PC-3 (cell line): ENCODE data around the gene INPP5F. TPM values are rescaled to one million over a fixed set of nuclear protein-coding genes. Genes with fewer than 3 reads are reported as not detected.
"Not testable (repeated sequence)": the region's sequence is repeated elsewhere in the genome, so short reads cannot be mapped to it uniquely, and the experiment has no call there.

Source experiments
- ATAC-seq: fragments of 200-7000 bp; cut with Tn5 transposase; 2 replicates; pipeline ENCODE4 v1.9.1; 2020; ENCODE audit warnings: mild to moderate bottlenecking, moderate library complexity
- BruUV-seq: library from RNA; stranded (reverse); fragments of 400-500 nt; replicated peaks from 2 replicates; lab custom pipeline; 2021; lab: Mats Ljungman, UMichigan
- CTCF ChIA-PET: fragments of 300-600 bp; sonication (Branson Sonifier 250); formaldehyde crosslinking; loops from one replicate; lab custom pipeline; 2022; ENCODE audit warnings: antibody characterized with exemption; lab: Charles Lee
- POLR2A ChIA-PET: fragments of 300-600 bp; sonication (Branson Sonifier 250); formaldehyde crosslinking; loops from one replicate; lab custom pipeline; 2022; ENCODE audit warnings: antibody characterized with exemption; ENCODE audit not compliant: unreplicated experiment; lab: Charles Lee
- DNase-seq: peaks from one replicate; pipeline ENCODE4 v3.0.0-alpha.2; 2015
- H2AFZ ChIP-seq: fragments of 300-600 bp; sonication (generic); 2 replicates; pipeline ENCODE4 v1.6.0; 2016; ENCODE audit warnings: antibody characterized with exemption, low read length
- H3F3A ChIP-seq: fragments of 300-600 bp; sonication (generic); one replicate; pipeline ENCODE4 v1.6.0; 2017; ENCODE audit warnings: antibody characterized with exemption, low read length, control low read depth, mild to moderate bottlenecking; ENCODE audit not compliant: unreplicated experiment
- H3K27ac ChIP-seq: fragments of 300-600 bp; sonication (generic); 2 replicates; pipeline ENCODE4 v1.5.1; 2016; ENCODE audit warnings: mild to moderate bottlenecking, low read length
- H3K27me3 ChIP-seq: fragments of 300-600 bp; sonication (generic); 2 replicates; pipeline ENCODE4 v1.6.1; 2016; ENCODE audit warnings: low read length, mixed read lengths
- H3K36me3 ChIP-seq: fragments of 300-600 bp; sonication (generic); 2 replicates; pipeline ENCODE4 v1.6.1; 2016; ENCODE audit warnings: low read depth, mixed run types, low read length, mixed read lengths
- H3K4me1 ChIP-seq: fragments of 300-600 bp; sonication (generic); 2 replicates; pipeline ENCODE4 v1.5.1; 2016; ENCODE audit warnings: low read length; ENCODE audit not compliant: insufficient read depth
- H3K4me2 ChIP-seq: fragments of 300-600 bp; sonication (generic); 2 replicates; pipeline ENCODE4 v1.6.0; 2016; ENCODE audit warnings: low read length
- H3K4me3 ChIP-seq: fragments of 300-600 bp; sonication (generic); 2 replicates; pipeline ENCODE4 v1.5.1; 2016; ENCODE audit warnings: mild to moderate bottlenecking, low read length, mixed read lengths
- H3K79me2 ChIP-seq: fragments of 300-600 bp; sonication (generic); 2 replicates; pipeline ENCODE4 v1.6.1; 2017; ENCODE audit warnings: low read length, mixed read lengths
- H3K9ac ChIP-seq: fragments of 300-600 bp; sonication (generic); 2 replicates; pipeline ENCODE4 v1.6.0; 2016; ENCODE audit warnings: mild to moderate bottlenecking, low read length
- H3K9me2 ChIP-seq: fragments of 300-600 bp; sonication (generic); replicated peaks from 2 replicates; pipeline ENCODE4 v1.6.1; 2016; ENCODE audit warnings: mixed run types, low read length, mixed read lengths
- H3K9me3 ChIP-seq: fragments of 300-600 bp; sonication (generic); 2 replicates; pipeline ENCODE4 v1.6.1; 2016; ENCODE audit warnings: low read length, mixed read lengths
- H4K20me1 ChIP-seq: fragments of 300-600 bp; sonication (generic); 2 replicates; pipeline ENCODE4 v1.6.1; 2016; ENCODE audit warnings: low read length, mixed read lengths
- EZH2 ChIP-seq: fragments of 300-600 bp; sonication (generic); IDR thresholded peaks from one replicate; pipeline ENCODE4 v1.6.1; 2017; ENCODE audit warnings: antibody characterized with exemption, mild to moderate bottlenecking, low read length; ENCODE audit not compliant: unreplicated experiment
- EZH2phosphoT487 ChIP-seq: fragments of 300-600 bp; sonication (generic); IDR thresholded peaks from 2 replicates; pipeline ENCODE4 v1.6.1; 2018; ENCODE audit warnings: mild to moderate bottlenecking, antibody characterized with exemption, low read length, borderline replicate concordance
- intact Hi-C: fragments of 100-400 bp; cut with micrococcal nuclease; formaldehyde crosslinking; loops from 2 replicates; pipeline ENCODE4 v1.9.0; 2023
- total RNA-seq: library from RNA; depleted of rRNA; stranded (reverse); fragments of >200 nt; gene quantifications from 2 replicates; pipeline ENCODE4 v1.2.3, GENCODE V29; 2014
- TF ChIP-seq, protein P1 (sequence below): fragments of 300-600 bp; sonication (generic); conservative IDR thresholded peaks from 2 replicates; pipeline ENCODE4 v1.5.1; 2017; ENCODE audit warnings: antibody characterized with exemption, low read depth, mild to moderate bottlenecking, low read length

INPP5F gene
- total RNA-seq, 1 experiment from 2014 or later, result 8.2 TPM

DNA sequence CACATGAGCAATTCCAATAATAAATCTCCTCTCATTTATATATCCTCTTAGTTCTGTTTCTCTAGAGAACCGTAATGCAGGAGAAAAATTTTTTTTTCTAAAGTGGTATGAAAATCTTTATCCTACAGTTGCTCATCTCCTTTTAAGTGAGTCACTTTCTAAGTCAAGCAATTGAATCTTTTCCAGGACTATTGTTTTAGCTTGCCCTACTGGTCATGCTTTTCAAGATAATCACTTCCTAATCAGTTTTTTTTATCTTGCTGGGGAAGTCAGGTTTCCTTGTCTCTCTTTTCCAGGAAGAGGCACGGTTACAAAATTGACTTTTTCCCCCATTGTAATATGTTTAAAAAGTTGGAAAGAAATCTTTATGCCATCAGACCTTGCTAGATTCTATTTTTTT, 44.0 kb downstream of the INPP5F start:
- Histone ChIP-seq H3K9me3 (no peaks in the 10 kb centered on the region), H3K36me3 (no peaks in the 10 kb centered on the region), H3K4me3 (no peak overlapping the region), H3K27ac (peak overlapping the region; percentile 24), H3K9ac (no peak overlapping the region), H3K4me1 (peaks cover 15% of the 10 kb centered on the region), H2AFZ (no peak overlapping the region), H3K79me2 (no peaks in the 10 kb centered on the region), H3K4me2 (peak overlapping the region; percentile 57), H4K20me1 (no peaks in the 10 kb centered on the region), H3K27me3 (no peaks in the 10 kb centered on the region), H3K9me2 (no peaks in the 10 kb centered on the region), H3F3A (no peaks in the 10 kb centered on the region)
- peak; percentile 71 for DNase-seq
- TF ChIP-seq EZH2phosphoT487 (no peak), EZH2 (no peak)
- TF ChIP-seq, protein P1, sequence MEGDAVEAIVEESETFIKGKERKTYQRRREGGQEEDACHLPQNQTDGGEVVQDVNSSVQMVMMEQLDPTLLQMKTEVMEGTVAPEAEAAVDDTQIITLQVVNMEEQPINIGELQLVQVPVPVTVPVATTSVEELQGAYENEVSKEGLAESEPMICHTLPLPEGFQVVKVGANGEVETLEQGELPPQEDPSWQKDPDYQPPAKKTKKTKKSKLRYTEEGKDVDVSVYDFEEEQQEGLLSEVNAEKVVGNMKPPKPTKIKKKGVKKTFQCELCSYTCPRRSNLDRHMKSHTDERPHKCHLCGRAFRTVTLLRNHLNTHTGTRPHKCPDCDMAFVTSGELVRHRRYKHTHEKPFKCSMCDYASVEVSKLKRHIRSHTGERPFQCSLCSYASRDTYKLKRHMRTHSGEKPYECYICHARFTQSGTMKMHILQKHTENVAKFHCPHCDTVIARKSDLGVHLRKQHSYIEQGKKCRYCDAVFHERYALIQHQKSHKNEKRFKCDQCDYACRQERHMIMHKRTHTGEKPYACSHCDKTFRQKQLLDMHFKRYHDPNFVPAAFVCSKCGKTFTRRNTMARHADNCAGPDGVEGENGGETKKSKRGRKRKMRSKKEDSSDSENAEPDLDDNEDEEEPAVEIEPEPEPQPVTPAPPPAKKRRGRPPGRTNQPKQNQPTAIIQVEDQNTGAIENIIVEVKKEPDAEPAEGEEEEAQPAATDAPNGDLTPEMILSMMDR, result no peak
- BruUV-seq, result no TSS peak
- CTCF ChIA-PET, result interaction anchor here (0.6 kb wide), 1 partner anchor 11 kb away, joined by 3 read pairs; no protein-coding TSS in a partner anchor
- intact Hi-C loops, result no loop called here
- POLR2A ChIA-PET, result no interaction called here
- ATAC-seq, result peak; percentile 74

DNA sequence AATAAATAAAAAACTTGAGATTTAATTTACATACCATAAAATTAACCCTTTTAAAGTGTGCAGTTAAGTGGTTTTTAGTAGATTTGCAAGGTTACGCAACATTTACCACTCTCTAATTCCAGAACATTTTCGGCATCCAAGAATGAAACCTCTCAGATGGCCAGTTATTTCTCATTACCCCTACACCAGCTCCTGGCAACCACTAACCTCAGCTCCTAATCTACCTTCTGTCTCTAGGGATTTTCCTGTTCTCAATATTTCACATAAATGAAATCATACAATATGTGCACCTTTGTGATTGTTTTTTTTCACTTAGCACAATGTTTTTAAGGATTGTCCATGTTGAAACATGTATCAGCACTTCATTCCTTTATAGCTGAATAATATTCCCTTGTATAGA, 45.1 kb downstream of the INPP5F start:
- H4K20me1 ChIP-seq, result no peaks in the 10 kb centered on the region
- no peaks in the 10 kb centered on the region for H3K36me3 ChIP-seq
- no peaks in the 10 kb centered on the region for H3K9me2 ChIP-seq
- DNase-seq (no peak), ATAC-seq (no peak)
- H3K4me2 ChIP-seq, result no peak overlapping the region
- no peaks in the 10 kb centered on the region for H3K79me2 ChIP-seq
- H3K9me3 ChIP-seq, result no peaks in the 10 kb centered on the region
- H3K27me3 ChIP-seq, result no peaks in the 10 kb centered on the region
- H3K4me1 ChIP-seq, result peaks cover 15% of the 10 kb centered on the region
- no peak overlapping the region for H3K4me3 ChIP-seq
- intact Hi-C loops, result no loop called here
- TF ChIP-seq, protein P1, result no peak
- TF ChIP-seq EZH2phosphoT487 (no peak), EZH2 (no peak)
- no TSS peak for BruUV-seq
- CTCF ChIA-PET, result no interaction called here
- POLR2A ChIA-PET, result no interaction called here
- H3K9ac ChIP-seq, result no peak overlapping the region
- H3K27ac ChIP-seq, result no peak overlapping the region
- H3F3A ChIP-seq, result no peaks in the 10 kb centered on the region
- H2AFZ ChIP-seq, result no peak overlapping the region

DNA sequence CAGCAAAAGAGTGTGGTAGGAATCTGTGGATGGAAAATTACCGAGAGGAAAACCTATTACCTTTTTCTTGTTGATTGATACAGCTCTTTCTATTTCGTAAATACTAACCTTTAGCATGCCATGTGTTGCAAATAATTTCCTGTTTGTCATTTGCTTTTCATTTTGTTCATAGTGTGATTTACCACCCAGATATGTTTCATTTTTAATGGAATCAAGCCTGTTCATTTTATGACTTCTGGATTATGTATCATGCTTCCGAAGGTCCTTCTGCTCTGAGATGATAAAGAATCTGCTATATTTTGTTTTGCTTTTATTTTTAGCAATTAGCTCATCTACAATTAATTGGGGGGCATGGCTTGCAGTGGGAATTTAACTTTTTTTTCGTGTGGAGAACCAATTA, 46.5 kb downstream of the INPP5F start:
- H3K9me2 ChIP-seq, result no peaks in the 10 kb centered on the region
- H4K20me1 ChIP-seq, result no peaks in the 10 kb centered on the region
- CTCF ChIA-PET, result no interaction called here
- no peaks in the 10 kb centered on the region for H3K36me3 ChIP-seq
- DNase-seq (no peak), ATAC-seq (no peak)
- intact Hi-C loops, result no loop called here
- H3K27me3 ChIP-seq, result no peaks in the 10 kb centered on the region
- H3K4me1 ChIP-seq, result peaks cover 15% of the 10 kb centered on the region
- H3K79me2 ChIP-seq, result no peaks in the 10 kb centered on the region
- POLR2A ChIA-PET, result no interaction called here
- BruUV-seq, result no TSS peak
- TF ChIP-seq EZH2phosphoT487, result no peak
- no peak for TF ChIP-seq EZH2
- TF ChIP-seq, protein P1, result no peak
- no peak overlapping the region for H3K27ac ChIP-seq
- no peaks in the 10 kb centered on the region for H3K9me3 ChIP-seq
- H3F3A ChIP-seq, result no peaks in the 10 kb centered on the region
- no peak overlapping the region for H2AFZ ChIP-seq
- H3K4me3 ChIP-seq, result no peak overlapping the region
- no peak overlapping the region for H3K9ac ChIP-seq
- H3K4me2 ChIP-seq, result no peak overlapping the region

DNA sequence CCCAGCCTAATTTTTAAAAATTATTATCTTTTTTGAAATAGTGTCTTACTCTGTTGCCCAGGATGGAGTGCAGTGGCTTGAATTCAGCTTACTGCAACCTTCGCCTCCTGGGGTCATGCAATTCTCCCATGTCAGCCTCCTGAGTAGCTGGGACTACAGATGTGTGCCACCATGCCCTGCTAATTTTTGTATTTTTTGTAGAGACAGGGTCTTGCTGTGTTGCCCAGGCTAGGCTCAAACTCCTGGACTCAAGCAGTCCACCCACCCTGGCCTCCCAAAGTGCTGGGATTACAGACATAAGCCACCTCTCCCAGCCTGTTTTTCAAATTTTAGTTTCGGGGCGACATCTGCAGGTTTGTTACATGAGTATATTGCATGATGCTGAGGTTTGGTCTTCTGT, 47.2 kb downstream of the INPP5F start:
- H3K36me3 ChIP-seq, H3F3A ChIP-seq, H2AFZ ChIP-seq, H4K20me1 ChIP-seq, CTCF ChIA-PET, H3K79me2 ChIP-seq, H3K9ac ChIP-seq, H3K4me3 ChIP-seq, POLR2A ChIA-PET, H3K9me2 ChIP-seq, ATAC-seq, intact Hi-C loops, H3K27ac ChIP-seq, H3K27me3 ChIP-seq, H3K9me3 ChIP-seq, BruUV-seq, DNase-seq, H3K4me2 ChIP-seq: not testable (repeated sequence)
- H3K4me1 ChIP-seq, result peaks cover 15% of the 10 kb centered on the region
